GM18499 (cell line): ENCODE results near the gene FGFR2.

Experiments
- ATAC-seq: cut with Tn5 transposase; IDR thresholded peaks from one replicate; pipeline ENCODE4 v1.9.1; 2021; ENCODE audit warnings: moderate number of reproducible peaks; ENCODE audit not compliant: insufficient read depth, unreplicated experiment

FGFR2 gene

DNA sequence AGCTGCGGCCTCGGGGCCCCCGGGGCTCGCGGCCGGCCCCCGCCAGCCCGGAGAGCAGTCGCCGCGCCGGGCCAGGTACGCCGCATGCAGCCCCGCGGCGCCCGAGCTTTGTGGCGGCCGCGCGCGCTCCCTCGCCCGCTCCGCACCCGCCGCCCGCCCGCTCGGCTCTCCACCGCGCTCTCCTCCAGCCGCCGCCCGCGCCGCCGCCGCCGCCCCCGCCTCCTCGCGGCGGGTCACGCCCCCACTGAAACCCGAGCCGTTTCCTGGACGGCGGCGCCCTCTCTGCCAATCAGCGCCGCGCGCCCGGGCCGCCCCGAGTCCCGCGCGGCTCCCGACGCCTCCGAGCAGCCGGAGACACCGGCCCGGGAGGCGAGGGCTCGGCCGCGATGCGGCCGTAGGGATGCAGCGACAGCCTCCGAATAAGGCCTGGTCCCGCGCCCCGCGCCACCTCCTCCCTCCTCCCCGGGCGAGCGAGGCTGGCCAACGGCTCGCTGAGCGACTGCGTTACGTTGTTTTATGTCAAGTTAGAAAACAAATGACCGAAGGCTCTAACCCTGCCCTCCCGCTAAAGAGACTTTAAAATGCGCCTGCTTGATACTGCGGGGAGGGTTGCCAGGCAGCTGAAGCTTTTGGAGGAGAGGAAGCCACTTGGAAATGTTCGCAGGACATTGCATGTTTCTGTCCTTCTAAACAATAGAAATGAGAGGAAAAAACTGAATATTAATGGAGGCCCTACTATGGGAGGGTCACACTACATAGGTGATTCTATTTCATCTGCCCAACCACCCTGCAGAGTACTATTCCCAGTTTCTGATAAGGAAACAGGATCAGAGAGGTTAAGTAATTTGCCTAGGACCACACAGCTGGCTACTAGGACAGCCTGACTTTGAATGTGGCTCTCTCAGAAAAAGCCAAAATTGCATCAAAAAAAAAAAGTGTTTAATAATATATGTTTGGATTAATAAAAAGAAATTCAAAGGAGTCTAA lies at the start of gene FGFR2:
FGFR2 (minus strand) TSS at position 182 of the 987 bp plus-strand sequence. CDS start 4,627 bp downstream, outside the sequence.
- ATAC-seq: no peak

DNA sequence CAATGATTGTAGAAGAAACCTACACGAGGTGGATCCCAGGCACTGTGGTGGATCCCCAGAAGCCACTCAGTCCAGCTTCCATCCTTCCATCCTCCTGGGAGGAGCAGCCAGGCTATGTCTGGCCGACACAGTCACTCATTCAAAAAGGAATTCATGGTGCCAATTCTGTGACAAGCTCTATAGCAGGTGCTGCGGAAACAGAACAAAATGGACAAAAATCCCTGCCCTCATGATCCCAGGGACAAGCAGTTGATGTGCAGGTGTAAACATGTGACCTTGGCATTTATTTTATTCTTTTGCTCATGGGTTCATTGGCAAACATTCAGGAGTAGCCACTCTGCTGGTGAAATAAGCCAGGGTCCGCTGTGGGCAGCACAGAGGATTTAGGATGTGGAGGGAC lies 49.2 kb upstream of the FGFR2 start:
- no peak for ATAC-seq

DNA sequence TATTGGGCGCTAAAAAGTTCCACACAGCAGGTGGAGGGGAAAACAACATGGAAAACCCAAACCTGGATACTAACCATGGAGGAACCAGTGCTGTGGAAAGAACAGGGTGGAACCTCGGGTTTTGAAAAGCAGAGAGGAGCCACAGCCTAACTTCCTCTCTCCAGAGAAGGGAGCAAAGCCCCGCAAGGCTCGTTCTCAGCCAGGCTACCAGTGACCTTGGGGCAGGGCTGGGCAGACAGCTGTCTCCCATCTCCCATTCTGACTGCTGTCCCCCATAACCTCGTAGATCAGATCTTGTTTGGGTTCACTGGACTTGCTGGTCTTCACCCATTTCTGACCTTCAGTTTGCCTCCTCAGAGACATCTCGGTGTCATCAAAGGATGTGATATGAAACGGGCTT lies 47.5 kb upstream of the FGFR2 start:
- no peak for ATAC-seq

DNA sequence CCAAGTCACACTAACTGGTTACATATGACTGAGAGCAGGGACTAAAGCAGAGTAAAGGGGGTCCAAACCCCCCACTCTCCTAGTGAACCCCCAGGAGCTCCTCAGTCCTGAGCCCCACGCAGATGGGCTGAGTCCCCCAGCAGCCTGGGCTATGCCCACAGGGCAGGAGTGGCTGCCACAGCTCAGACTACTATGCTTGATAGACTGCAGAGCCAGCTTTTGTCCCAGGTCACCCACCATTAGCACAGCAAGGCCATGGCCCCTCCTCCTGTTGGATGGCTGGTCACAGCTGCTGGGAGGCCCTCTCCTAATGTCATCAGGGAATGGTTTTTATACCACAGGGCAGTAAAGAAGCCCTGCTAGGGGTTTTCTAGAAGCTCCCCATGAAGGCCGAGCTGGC lies 46.3 kb upstream of the FGFR2 start:
- ATAC-seq: no peak

DNA sequence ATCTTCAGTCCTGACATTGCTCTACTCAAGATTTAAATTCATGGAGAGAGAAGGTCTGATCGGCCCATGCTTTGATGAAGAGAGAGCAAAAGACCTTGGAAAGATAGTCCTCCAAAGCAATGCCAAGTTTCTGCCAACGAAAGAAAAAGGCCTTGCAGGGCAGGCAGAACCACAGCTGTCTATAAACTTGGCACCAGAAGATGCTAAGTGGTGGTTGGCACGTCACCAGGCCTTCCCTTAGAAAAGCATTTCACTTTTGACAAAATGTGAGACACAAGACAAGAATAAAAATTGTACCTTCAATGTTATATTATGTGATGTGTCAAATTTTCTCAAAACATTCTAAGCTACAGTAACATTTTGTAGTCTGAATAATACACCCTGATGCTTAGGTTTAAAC lies 42.0 kb upstream of the FGFR2 start:
- ATAC-seq: no peak

DNA sequence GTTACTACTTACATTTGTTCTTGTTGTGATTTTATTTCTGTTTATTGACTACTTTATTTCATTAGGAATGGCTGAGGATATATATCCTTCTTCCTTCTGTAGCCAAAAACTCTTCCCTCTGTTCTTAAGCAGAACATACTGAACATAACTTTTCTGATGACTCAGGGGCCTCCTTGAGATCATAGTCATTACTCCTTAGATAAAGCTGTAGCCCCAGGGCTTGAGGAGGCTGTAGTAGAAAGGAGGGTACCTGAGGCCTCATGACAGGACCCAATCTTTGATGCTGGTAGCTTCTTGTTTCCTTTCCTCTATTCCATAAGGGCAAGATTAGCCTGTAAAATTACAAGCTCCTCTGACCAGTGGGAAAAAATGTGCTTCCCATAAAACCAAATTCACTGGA lies 41.2 kb upstream of the FGFR2 start:
- no peak for ATAC-seq

DNA sequence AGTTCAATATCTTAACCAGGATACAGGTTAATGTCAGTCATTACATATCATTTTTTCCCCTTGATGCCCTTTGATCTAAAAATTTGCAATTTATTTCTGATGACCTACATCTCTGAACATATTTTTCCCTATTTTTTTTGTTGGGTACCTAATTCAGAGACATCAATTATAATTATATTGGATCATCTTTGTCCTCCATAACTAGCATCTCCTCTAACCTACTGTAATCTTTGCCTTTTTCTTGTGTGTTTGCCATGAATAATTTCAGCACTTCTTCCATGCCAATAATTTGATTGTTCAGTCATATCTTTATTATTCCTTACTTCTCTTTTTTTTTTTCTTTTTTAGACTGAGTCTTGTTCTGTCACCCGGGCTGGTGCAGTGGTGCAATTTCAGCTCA lies 39.2 kb upstream of the FGFR2 start:
- ATAC-seq: no peak

DNA sequence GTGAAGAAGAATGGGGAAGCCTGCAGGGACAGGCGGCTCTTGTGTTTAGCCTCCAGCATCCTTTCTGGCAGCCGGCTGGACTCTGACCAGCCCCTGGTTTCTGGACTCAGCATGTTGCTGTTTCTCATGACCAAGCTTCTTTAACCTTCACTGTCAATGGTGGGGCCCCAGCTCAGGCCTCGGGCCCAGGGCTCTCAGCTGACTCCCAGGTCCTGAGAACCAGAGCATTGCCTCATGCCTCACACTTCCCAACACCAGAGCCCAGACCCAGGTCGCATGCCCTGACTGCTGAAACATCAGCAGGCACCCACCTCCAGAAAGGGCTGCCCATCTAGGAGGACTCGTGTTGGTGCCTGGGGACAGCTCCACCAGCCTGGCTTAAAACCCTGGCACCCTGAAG lies 34.8 kb upstream of the FGFR2 start:
- ATAC-seq: no peak

DNA sequence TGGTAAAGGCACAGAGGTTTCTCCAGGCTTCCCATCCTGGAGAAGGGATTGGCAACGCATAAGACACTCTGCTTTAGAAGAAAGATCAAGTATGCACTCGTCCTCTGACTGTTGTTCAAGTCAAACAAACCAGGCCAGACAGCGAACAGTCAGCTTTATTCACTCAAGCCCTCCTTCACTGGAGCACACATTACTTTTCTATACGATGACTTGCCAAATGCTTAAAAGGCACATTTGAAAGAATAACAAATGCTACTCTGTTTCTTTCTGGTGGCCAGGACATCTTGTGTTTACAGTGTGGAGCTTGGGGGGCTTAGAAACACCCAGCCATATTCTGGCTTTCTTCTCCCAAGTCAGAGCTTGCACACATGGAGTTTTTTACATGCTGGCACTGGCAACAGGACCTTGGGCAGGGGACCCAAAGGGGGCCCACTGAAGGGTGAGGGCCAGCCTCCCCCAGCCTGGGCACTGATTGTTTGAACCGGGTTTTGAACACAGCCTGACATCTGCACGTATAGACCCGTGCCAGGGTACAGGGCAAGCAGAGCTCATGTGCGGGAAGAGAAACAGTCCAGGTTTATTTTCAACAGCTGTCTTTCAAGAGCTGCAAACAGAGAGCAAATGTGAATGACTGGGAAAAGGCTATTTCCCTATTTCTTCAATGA lies 33.3 kb upstream of the FGFR2 start:
- no peak for ATAC-seq

DNA sequence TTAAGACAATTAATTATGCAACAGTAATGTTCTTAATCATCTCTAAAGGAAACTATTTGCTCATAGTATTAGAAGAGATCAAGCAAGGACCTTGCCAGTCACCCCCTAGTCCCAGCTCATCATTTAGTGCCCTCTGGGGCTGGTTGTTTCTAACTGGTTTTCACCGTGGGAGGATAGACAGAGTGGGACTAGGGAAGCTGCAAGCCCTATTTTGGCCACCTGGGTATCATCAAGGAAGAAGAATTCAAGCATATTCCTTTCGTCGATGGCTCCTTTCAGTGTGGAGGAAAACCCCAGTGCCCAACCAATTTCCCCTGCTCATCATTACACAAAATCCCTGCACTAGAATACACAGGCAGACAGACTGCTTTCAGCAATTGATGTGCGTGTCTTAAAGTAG lies 30.6 kb upstream of the FGFR2 start:
- ATAC-seq: no peak

DNA sequence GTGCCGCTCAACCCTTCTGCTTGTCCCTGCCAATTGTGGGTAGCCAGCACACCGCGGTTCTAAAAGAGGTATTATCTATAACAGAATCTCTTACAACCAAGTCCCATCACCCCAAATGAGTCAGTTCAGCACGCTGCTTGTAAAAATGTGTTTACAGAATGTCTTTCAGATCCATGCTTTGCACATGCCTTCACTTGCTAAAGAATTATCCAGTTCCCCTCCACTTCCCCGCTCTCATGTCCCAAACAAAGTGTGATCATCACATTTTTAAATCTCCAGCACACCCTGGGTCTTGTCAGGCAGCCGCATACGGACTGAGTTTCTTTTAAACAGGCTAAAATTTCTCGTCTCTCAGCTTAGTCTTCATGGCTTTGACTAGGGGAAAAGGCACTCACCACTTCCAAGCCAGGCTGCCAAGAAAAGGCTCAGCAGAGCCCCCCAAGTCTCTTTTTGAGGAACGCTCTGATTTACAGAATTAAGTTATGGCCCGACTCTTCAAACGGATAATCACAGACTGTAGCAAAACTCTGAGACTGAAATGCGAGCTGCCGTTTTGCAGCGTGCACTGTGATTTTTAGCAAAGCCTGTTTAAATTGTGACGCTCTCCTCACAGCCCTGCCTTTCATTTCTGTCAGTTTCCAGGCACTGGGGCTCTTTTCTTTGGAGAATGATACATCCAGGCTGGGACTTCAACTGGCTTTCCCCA lies 29.8 kb upstream of the FGFR2 start:
- no peak for ATAC-seq

DNA sequence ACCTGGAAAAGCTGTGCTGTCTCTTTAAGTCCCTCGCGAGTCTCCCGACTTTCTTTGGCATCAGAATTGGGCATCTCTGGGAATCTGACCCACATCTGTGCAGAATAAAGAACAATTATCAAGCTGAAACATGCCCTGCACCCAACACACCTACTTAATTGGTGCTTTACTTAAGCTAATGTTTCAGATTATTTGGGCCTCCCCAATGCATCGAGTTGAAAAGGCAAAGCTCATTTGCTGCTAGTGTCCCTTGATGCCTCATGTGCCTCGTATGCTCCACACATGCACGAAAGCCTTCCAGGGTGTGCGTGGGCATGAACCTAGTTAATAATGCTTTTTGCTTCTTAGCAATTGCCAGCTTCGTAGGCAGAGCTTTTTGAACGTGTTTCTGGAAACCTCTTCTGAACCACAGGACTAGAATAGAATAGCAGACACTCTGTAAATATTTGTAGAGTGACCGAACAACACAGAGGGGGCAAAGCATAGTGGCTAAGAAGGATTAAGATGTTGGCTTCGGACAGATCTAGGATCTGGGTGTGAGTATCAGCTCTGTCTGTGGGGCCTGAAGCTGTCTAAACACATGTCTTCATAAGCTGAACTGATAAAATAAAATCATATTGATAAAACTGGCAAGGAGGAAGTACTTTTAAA lies 26.7 kb upstream of the FGFR2 start:
- ATAC-seq: no peak

DNA sequence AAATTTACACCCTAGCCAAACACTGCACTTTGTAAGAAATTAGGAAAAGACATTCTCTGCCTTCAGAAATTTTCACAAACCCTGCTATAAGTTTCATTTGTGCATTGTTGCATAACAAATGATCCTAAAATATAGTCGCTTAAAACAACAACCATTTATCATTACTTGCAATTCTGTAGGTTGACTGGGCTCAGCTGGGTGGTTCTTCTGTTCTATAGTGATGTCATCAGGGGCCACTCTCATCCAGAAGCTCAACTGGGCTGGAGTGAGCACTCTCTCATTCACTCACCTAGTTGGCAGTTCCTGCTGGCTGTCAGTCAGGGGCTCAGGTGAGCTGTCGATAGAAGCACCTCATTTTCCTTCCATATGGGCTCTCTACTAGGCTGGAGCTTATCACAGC lies 20.7 kb upstream of the FGFR2 start:
- ATAC-seq: no peak

DNA sequence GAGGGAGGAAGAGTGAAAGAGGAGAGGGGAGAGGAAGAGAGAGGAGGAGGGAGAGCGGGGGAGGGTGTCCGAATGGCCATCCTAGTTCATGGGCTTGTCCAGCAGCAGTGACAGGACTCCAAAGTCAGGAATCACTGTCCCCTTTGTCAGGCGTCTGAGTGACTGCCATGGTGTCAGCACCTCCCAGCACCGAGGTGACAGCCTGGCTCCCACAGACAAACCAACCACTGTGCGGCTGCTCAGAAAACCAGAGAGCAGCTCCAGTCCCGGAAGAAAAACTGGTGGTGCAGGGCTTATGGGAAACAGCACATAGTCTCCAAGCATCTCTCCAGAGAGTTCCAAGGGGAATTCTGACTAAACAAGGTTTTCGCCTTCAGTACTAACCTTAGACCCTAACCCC lies 18.9 kb upstream of the FGFR2 start:
- ATAC-seq: no peak

DNA sequence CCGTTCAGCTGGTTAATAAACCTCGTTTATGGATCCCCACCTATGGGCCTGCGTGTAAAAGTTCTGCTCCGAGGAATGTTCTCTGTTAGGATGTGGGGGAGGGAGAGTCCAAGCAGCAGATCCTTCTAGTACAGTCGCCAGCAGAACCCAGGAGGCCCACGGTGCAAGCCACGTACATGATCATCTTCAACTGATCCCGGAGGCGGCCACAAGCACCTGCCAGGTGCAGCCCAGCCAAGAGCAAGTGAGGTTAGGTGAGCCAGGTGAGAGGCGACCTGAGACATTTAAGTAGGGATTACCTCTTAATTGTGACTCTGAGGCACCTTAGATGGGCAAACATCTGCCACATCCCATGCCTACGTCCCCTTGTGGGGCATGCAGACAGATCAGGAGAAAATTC lies 18.0 kb upstream of the FGFR2 start:
- ATAC-seq: no peak

DNA sequence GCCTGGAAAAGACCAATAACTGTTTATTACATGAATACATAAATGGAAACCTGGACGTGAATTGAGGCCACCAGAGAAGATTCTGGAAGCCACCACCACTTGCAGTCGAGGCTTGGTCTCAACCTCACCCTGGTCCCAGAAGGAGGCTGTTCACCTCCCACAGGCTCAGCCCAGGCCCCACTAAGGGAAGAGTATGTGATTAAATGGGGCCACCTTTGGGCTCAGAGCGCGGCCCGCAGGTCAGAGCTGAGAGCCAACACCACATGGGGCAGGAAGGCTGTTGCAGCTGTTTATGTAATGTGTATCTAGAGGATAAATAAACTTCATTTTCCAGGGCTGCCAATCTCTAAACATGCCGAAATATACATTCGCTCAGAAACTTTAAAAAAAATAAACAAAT lies 17.6 kb upstream of the FGFR2 start:
- no peak for ATAC-seq

DNA sequence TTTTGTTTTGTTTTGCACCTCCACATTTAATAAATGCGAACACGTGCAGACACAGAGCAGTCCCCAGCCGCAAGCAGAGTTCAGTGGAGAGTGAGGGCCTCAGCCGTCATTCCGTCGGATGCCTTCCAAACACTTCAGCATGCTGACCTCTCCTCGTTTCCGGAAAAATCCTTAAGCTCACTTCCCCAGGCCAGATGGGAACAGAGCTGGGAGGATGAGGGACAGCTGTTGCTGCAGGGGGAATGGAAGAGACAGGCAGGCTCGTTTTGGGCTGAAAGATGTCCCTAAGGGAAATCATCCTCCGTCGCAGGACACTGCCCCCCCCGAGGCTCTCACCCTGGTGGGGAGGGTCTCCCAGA lies 17.2 kb upstream of the FGFR2 start:
- no peak for ATAC-seq

DNA sequence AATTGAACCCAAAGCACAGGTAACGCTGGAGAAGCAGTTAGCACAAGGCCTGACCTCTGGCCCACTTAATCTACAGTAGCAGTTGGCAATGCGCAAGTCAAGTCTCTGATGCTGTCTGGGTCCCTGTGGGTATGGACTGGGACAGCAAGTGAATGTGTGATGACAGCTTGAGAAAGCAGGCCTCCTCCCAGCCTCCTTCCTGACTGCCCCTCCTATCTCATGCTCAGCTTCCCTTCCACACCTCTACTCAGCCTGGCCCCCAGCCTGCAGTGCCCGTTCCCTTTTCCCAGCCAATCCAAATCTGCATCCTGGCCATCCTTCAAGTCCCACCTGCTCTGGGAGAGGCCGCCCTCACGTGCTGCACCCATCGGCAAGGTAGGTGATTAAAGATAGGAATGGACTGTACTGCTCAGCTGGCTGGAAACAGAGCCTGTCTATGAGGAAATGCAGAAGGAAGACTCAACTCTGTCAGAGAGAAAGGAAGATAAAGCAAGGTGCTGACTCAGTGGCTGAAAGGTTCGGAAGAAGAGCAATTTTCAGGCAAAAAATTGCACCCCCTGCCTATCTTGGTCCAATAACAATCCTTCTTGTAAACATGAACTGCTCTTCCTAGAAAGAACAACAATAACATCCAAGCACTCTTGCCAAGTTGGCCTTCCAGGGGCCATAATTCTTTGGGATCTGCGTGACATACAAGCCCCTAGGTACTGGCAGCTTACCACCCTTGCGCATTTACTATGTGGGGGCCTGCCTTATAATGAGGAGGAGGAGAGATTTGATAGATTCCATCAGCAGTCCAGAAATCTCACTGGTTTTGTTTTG lies 16.6 kb upstream of the FGFR2 start:
- ATAC-seq: no peak

DNA sequence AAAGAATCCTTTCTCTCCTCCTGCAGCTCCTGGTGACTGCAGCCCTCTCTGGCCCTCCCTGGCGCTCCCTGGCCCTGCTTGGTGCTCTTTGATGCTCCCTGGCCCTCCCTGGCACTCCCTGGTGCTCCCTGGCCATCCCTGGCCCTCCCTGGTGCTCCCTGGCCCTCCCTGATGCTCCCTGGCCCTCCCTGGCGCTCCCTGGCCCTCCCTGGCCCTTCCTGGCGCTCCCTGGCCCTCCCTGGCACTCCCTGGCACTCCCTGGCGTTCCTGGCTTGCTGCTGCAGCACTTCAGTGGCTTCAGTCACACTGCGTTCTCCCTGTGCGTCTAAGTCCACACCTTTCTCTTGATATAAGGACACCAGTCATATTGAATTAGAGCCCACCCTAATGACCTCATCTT lies 15.2 kb upstream of the FGFR2 start:
- no peak for ATAC-seq
